Activated CD8-positive, alpha-beta memory T cell treated with anti-CD3 and anti-CD28 coated beads, Interleukin-2, amount 50 U/mL, for 1 hour (primary cell): ENCODE measurements around the gene CCDC70.

Experiments
- DNase-seq: peaks from one replicate; pipeline ENCODE4 v3.0.0-alpha.2; 2020; ENCODE audit errors: extremely low read depth

The CCDC70 gene

DNA sequence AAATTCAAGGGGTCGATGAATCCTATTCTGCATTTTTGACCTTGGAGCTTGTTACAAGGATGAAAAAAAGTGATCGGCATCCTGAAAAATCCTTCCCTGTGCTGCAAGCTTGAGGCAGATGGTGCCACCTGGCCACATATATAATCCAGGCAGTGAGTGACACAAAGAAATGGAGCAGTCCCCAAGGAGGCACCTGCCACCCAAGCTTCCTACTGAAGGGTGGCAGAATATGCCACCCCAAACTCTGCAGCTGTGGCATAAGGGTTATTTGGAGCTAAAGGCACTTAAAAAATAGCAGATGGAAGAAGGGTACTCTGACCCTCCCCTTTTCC, 32.2 kb upstream of the CCDC70 start:
- DNase-seq = no peak

DNA sequence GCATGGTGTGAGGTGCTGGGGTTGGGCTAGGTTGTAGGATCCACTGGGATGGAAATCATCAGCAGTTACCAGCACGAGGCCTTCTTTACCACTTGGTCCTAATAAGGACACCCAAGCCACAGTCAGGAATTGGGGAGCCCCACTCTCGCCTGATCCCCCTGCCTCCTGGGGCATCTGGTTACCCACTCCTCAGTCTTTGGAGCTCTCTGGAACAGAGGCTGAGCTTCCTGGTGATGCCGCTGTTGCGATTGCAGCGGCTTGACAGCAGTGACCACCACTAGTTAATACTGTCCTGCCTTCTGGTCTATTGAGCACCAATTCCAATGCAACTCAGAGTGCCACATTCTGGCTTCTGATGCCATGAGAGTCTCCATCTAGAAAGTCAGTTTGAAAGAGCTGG, 30.2 kb upstream of the CCDC70 start:
- no peak for DNase-seq

DNA sequence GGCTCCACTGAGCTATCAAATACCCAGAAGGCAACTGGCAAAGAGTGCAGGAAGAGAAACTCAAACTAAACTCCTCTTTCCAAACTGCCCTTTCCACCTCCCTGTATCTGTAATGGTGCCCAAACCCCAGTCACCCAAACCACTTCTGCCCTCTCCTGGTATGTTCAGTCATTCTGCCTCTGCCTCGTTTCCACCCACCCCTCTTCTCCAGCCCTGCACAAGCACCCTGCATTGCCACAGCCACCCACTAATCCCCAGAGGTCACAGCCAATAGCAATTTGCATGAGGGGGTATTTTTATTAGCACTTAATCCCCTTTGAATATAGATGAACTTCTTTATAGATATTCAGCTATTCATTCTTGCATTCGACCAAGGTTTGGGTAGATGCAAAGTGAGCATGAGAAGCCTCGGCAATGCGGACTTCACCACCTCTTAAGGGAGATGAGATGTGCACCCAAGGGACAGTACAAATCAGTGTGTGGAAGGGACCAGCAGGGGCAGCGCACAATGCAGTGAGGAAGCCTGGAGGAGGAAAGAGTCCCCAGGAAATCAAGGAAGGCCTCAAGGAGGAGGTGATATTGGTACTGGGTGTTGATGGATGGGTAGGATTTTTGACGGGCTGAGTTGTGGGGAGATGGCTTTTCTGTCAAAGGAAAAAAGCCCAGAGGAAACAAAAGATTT, 29.2 kb upstream of the CCDC70 start:
- no peak for DNase-seq

DNA sequence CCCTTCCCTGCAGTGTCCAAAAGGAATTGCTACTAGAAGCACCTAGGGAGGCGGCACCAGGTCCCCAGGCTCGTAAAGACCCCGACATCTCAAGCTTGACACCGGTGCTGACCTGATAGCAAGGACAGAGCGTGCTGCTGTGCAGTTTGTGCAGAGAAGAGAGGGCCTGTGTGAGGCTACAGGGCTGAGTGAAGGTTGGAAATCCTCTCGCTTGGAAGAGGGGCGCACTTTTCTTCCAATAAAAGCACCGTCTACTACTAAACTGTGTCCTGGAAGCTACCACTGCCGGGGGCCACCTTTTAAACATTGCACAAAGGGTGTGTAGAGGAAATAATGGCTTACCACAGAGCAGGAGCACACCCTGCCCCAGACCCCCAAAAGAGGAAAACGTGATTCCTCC, 27.8 kb upstream of the CCDC70 start:
- DNase-seq = no peak

DNA sequence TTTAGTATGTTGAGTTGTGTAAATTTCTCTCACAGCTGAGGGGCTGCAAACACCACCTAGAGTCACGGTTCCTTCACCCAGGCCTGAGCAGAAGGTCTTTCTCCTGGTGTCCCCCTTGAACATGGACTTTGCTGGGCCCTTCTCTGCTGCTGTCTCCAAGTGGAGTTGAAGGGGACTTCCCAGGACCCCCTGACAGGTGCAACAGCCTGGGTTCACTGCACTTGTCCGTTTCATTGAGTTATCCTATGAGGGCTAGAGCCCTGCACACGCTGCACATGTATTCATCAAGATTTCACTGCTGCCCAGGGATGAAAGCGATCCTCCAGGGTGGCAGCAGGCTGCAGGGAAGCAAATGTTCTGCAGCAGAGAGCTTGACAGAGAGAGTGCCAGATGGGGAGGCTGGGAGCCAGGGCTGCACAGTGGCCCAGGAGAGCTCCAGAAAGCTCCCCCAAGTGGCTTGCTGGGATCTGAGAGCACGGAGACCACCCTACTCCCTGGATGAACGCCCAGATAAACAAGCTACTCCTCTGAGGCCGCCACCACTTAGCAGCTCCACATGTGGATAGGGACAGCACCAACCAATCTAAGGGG, 27.1 kb upstream of the CCDC70 start:
- no peak for DNase-seq

DNA sequence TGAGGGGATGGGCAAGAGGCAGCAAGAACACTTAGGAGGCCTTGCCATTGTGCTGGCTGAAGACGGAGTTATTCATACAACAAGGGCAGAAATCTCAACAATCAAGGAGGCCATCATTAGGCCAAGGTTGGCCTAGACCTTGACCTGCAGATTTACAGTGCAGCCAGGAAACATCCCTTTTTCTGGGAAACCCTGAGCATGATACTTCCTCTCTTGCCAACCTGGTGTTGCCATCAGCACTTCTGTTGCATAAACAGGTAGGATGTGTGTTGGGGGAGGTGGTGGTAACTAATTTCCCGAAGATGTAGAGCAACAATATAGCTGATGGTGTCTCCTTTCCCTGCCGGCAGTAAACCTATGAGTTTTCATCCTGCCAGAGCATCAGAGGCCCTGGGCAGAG, 24.8 kb upstream of the CCDC70 start:
- DNase-seq = no peak

DNA sequence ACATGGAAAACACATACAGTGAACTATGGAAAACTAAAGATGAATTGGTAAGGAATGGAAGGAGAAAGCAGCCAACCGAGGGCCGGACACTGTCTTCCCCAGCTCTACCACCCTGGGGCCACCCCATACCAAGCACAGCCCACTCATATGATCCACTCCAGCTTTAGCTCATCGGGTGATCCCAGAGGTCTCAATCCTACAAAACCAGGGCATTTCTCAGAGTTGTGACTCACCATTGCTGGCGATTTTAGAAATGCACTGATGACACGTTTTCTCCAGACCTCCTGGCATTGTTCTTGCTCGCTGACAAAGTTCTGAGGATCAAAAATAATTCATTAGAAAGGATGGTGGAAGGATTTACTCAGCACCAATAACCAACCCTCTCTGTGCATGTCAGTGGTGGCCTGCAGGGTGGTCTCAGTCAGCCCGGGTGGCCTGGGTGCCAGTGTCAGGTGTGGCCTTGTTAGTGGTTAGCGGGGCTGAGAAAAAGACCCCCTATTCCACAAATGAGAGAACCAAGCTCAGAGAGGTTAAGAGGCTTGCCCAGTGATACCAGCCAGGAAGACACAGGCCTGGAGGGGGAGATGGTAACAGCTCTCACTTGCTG, 23.4 kb upstream of the CCDC70 start:
- DNase-seq = no peak

DNA sequence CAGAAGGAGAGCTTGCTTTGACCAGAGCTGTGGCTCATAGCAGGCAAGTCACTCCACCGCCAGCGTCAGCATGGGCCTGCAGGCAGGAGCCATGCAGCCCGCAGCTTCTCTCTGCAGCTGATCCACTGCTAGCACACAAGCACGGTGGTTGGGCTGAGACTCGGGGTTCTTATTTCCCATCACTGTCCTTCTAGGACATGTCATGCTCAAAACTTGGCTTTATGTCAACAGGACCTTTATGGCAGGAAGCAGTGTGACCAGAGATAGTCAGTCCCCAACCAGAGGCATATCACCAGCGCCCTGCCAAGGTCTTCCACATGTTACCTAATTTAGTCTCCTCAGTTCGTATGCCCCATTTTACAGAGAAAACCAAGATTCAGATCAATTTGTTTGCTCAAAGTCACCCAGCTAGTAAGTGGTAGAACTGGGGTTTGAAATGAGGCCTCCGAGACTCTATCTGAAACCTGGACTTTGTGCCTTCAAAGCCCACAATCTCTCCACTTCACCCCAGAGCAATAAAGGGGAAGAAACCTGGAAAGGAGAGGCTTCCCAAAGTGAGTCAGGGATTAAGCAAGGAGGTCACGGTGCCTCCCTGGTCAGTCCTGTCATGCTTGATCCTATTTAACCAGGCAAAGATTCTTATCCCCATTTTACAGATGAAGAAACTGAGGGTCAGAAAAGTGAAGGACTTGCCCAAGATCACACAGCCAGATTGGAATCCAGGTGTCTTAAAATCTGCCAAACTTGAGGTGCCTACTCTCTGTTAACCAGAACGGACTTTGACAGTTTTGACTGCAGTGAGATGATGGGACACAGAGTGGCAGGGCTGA, 21.8 kb upstream of the CCDC70 start:
- DNase-seq = no peak

DNA sequence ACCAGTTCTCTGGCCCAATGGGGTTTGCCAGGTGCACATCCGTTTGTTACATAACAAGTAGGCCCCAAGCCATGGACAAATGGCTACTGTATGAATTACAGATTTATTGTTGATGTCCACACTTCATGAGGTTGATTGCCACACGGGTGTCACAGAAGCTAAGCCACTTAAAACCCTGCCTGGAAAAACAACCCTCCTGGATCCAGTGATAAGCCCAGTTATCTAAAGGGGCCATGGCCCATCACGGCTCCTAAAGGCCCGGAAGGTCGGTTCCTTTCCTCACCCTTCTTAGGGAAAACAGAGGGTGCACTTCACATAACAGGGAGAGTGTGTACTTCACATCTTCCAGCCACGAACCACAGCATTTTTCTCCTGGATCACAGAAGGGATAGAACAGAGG, 20.9 kb upstream of the CCDC70 start:
- DNase-seq = no peak

DNA sequence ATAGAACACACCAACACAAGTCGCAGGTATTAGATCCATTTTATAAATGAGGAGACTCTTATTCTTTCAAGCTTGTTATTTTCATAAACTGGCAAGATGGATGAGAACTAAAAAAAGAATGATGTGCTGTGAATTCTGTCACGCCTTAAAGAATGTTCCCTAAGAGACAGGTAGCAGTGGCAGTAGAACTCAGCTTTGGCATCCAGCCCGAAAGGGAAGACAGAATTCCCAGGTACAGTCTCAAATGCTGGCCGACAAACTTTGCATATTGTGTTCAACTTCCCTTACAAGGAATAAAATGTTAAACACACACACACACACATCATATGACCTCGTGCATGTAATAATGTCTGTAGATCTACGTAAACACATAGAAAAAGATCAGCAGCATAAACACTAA, 20.0 kb upstream of the CCDC70 start:
- DNase-seq = no peak

DNA sequence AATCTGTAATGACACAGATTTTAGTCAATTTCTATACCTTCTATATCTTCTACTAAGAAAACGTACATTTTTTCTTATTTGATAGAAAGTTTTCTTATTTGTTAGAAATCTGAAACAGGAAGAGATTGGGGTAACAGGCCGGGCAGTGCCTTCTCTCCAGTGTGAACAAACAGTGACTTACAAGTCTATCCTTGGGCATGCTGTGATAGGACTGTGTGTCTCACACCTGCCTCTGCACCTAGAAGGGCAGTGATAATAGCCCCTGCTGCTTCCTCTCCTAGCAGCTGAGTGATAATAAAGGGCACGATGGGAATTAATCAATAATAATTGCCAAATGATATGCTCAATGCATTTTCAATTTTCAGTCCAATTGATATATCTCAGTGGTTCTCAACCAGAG, 18.2 kb upstream of the CCDC70 start:
- no peak for DNase-seq

DNA sequence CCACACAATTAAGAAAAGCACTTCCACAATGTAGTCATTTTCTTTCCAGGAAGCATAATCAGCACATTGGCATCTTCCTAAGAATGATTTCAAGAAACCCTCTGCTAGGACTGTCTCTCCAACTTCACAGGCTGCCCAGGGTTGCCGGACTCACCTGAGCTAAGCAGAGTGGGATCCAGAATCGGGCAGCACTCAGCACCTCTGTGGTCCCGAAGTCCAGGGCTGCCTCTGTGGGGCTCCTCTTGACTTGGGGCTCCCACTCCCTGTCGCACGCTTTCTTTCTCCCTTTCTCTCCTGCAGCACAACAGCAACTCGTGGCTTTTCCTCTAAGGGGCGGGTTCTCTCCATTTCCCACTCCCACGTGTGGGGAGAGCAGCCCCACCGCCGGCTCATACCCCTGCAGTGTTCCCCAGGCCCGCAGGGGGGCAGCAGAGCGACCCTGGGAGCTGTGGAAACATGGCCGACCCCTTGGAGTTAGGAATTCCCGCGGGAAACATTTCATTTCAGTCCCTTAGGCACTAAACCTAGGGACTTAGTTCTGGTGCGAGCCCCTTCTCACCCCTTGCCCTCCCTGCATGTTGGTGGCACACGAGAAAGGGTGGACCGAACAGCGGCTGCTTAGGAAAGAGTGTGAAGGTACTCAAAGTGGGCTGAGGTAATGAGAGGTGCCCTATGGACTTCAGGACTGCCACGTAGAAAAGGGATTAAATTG, 16.8 kb upstream of the CCDC70 start, which contains the start of gene TMEM272:
Gene TMEM272, minus strand, starts transcription at position 316 of the 712 bp plus-strand sequence. CDS start 6,647 bp downstream, outside the sequence.
- DNase-seq = no peak

DNA sequence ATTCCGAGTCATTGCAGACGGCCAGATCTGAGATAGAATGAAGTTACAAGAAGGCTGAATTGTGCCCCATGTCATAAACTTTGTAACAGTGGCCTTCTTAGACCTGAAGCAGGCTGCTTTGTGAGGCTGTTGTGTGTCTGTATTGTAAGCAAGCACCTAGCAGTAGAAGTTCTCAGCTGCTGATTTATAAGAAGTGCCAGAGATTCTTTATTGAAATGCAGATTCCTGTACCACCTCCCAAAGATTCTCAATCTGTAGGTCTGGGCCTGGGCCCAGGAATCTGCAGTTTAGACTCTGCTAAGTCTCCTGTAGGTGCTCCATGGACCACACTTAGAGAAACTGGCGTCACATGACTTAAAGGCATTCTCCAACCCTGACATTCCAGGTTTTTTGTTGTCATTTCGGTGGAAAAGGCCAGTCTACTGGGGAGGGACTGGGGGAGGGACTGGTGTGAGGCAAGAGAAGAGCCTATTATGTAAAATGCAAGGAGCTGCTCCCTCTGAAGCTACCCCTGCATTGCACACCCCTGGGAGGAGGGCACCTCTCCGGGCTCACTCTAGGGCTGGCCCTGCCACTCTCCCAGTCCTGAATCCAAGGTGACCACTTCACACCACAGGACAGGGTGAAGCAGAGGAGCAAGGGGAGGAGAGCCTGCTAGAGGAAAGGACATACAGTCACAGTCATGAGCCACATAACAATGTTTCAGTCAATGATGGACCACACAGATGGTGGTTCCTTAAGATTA, 16.0 kb upstream of the CCDC70 start:
- DNase-seq = no peak

DNA sequence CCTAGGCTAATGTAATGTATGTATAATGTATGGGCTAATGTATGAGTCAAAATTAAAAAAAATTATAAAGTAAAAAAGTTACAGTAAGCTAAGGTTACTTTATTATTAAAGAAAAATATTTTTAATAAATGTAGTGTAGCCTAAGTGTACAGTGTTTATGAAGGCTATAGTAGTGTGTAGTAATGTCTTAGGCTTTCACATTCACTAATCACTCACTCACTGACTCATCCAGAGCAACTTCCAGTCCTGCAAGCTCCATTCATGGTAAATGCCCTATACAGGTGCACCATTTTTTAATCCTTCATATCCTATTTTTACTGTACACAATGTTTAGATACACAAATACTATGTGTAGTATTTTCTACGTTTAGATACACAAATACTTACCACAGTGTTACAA, 15.0 kb upstream of the CCDC70 start:
- no peak for DNase-seq

DNA sequence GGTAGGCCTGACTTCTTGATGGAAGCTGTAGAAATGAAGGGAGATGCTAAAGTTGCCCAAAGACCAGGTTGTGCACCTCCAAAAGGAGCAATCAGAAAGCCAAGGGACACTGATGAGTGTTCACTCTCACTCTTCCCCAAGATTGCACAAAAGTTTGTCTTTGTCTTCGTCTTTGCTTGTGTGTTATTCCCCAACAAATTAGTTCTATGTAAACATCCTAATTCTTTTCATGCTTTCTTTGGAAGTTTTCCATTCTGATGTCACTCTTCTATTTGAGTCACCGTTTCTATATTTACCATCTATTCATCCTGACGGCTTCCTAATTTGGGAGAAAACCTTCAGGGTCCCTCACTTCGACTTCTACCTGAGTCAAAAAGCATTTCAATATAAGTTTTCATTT, 13.1 kb upstream of the CCDC70 start:
- no peak for DNase-seq

DNA sequence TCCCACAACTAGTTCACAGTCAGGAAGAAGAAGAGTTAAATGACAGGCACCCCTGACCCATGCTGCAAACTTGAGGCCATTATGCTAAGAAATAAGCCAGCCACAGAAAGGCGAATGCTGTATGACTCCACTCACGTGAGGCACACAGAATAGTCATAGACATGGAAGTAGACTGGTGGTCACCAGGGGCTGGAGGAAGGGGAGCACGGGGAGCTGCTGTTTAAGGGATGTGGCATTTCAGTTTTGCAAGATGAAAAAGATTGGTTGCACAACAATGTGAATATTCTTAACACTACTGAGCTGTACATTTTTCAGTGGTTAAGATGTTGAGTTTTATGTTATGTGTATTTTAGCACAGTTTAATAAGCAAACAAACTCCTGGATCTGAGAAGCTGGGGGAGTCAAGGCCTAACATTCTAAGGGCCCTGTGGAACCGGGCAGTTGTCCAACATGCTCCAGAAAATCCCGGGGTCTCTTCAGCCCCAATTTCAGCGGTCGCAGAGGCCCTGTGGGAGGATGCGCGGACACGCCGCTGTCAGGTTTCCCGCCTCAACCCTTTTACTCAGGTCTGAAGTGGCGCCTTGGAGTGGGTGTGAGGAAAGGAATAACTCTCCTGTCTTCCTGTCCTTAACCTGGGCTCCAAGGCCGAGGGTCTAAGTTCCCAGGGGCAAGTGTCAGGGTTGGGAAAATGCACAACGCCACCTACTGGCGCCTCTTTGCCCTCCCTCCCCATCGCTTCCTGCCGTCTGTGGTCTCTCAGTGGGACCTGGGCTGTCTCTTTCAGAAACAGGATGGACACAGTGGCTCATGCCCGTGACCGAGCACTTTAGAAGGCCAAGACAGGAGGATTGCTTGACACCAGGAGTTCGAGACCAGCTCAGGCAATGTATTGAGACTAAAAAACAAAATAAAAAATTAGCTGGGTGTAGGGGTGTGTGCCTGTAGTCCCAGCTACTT, 12.3 kb upstream of the CCDC70 start:
- DNase-seq = no peak

DNA sequence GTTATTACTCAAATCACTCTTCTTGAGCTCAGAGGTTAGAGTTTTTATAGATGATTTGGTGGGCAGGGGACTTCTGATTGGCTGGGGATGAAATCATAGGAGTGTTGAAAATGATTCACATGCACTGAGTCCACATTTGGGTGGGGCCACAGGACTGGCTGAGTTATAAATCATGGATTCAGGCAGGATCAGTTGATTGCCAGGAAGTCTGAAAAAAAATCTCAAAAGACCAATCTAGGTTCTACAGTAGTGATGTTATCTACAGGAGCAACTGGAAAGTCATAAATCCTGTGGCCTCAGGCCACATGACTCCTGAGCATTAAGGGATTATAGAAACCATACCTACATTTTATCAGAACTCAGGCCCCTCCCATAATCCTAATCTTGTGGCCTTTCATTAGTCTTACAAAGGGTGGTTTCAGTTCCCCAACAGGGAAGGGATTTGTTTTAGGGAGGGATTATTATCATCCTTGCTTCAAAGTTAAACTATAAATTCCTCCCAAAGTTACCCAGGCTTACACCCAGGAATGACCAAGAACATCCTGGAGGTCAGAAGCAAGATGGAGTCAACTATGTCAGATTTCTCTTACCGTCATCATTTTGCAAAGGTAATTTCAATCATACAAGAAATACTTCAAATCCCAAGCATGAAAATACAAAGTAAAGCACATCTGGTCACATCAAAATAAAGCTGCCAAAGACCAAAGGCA, 5.6 kb upstream of the CCDC70 start:
- no peak for DNase-seq

DNA sequence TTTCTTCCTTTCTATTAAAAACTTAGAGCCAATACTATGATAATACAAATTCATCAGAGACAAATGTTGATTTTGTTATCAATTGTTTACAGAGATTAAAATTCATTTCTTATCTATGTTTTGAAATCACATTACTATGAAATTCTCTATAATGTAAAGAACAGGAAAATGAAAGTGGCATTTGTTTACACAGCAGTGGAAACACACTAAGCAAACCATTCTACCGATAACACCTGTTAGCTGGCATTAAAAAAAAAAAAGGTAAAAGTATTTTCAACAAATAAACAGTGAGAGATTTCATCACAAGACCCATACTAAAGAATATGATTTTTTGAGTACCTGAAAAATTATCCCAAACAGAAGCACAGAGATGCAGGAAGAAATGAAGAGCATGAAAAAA, 4.8 kb upstream of the CCDC70 start:
- no peak for DNase-seq

DNA sequence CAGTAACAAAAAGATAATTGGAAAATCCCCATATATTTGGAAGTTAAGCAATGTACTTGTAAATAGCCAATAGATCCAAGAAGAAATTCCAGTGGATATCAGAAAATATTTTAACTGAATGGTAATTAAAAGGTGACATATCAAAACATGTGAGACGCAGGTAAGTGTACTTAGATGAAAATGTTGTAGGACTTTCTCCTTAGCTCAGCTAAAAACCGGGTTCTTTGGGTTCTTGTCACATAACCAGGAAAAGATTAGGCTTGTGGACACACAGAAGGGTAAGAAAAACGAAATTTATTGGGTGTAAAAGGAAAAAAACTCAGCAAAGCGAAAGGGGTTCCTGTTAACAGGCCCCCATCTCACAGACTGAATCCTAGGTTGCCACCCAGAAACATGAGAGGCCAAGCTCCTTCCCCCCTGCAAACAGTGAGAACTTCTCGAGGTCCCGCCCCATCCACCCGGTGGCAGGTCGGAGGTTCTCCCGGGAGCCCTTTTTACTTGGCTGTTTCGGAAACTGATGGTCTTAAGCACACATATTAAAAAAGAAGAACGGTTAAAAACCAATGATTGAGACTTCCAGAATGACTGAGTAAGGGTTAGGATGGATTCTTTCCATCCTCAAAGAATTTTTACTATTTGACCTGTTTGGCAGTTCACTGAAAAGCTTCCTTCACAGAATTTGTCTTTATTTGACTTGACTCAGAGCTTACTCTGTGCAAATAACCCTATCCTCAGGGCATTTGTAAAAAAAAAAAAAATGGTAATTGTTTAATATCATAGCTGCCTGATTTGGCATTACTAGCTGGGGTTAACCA, 3.1 kb upstream of the CCDC70 start:
- DNase-seq = no peak
